DMS 273 (cell line): ENCODE results near the gene NUBPL.
"Not testable (repeated sequence)": the region's sequence is repeated elsewhere in the genome, so short reads cannot be mapped to it uniquely, and the experiment has no call there.

Source experiments
- DNase-seq: peaks from one replicate; lab custom pipeline; 2025; ENCODE audit not compliant: unreplicated experiment; lab: John Stamatoyannopoulos, UW

NUBPL gene

GRCh38 chr14:31718985-31719384 is 157.8 kb downstream of the NUBPL start:
- no peak for DNase-seq

- no peak for DNase-seq
Observed at GRCh38 chr14:31726337-31726736, 165.1 kb downstream of the NUBPL start.

- no peak for DNase-seq
Observed at GRCh38 chr14:31727797-31728196, 166.6 kb downstream of the NUBPL start.

- DNase-seq, result no peak
Observed at GRCh38 chr14:31740688-31741087, 179.5 kb downstream of the NUBPL start.

- DNase-seq, result peak; percentile 13
Observed at GRCh38 chr14:31745741-31746140, 184.5 kb downstream of the NUBPL start.

- no peak for DNase-seq
Observed at GRCh38 chr14:31746326-31746725, 185.1 kb downstream of the NUBPL start.

GRCh38 chr14:31749275-31749674 is 188.1 kb downstream of the NUBPL start:
- no peak for DNase-seq

GRCh38 chr14:31751047-31751446 is 189.8 kb downstream of the NUBPL start:
- not testable (repeated sequence) for DNase-seq

GRCh38 chr14:31752867-31753661 is 191.9 kb downstream of the NUBPL start:
- DNase-seq, result no peak

- no peak for DNase-seq
Observed at GRCh38 chr14:31758941-31759340, 197.7 kb downstream of the NUBPL start.

- DNase-seq, result no peak
Observed at GRCh38 chr14:31760277-31760676, 199.1 kb downstream of the NUBPL start.

- no peak for DNase-seq
Observed at GRCh38 chr14:31761325-31761724, 200.1 kb downstream of the NUBPL start.

- no peak for DNase-seq
Observed at GRCh38 chr14:31763041-31763440, 201.8 kb downstream of the NUBPL start.

- no peak for DNase-seq
Observed at GRCh38 chr14:31766315-31766892, 205.2 kb downstream of the NUBPL start.

GRCh38 chr14:31768355-31768754 is 207.2 kb downstream of the NUBPL start:
- DNase-seq, result no peak

GRCh38 chr14:31770271-31770670 is 209.1 kb downstream of the NUBPL start:
- no peak for DNase-seq

- DNase-seq, result no peak
Observed at GRCh38 chr14:31774567-31774966, 213.4 kb downstream of the NUBPL start.

GRCh38 chr14:31777312-31777711 is 216.1 kb downstream of the NUBPL start:
- DNase-seq, result no peak

- peak; percentile 27 for DNase-seq
Observed at GRCh38 chr14:31781578-31781977, 220.4 kb downstream of the NUBPL start.

GRCh38 chr14:31785574-31785973 is 224.4 kb downstream of the NUBPL start:
- no peak for DNase-seq

- DNase-seq, result peak; percentile 12
Observed at GRCh38 chr14:31787377-31787776, 226.2 kb downstream of the NUBPL start.

- no peak for DNase-seq
Observed at GRCh38 chr14:31788340-31788739, 227.1 kb downstream of the NUBPL start.

- DNase-seq, result no peak
Observed at GRCh38 chr14:31792726-31793125, 231.5 kb downstream of the NUBPL start.
